T-helper 1 cell (primary cell): Measurements from ENCODE around the gene RHOA.
A peak's percentile ranks its signal among the peaks of the same experiment; 100 is the strongest.

Experiments used
- DNase-seq, 5 donors: peaks; one replicate each; pipeline ENCODE4 v3.0.0-alpha.2; 2012 to 2020
- total RNA-seq, 4 donors: gene quantifications; one replicate each; lab custom pipeline; 2026; lab: John Stamatoyannopoulos, UW

The RHOA gene
- 126 to 177 (median 143) reads per million in 4 donors for total RNA-seq

DNA sequence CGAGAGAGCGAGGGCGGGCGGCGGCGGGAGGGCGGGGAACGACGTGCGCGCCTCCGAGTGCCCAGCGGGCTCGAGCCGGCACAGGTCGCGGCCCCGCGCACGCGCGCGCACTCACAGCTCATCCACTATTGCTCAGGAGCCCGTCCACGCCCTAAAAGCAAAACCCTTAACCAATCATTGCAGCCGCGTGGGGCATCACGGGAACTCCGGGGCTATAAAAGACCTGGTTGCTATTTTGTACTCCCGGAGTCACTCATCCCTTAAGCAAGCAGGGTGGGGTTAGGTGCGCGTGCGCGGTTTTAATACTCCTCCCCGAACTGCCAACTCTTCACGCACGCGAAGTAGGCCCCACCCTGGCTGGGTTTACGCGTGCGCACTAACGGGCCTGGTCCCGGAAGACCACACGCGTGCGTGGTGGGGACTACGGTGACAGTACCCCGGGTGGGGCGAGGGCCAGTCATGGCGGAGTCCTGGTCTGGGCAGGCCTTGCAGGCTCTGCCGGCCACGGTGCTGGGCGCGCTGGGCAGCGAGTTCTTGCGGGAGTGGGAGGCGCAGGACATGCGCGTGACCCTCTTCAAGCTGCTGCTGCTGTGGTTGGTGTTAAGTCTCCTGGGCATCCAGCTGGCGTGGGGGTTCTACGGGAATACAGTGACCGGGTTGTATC is at the start of gene RHOA, which contains the start of gene TCTA:
Gene RHOA, minus strand, starts transcription at position 9 of the 664 bp plus-strand sequence. CDS start 36,387 bp downstream, outside the sequence.
Gene TCTA, plus strand, starts transcription at position 456 of the 664 bp plus-strand sequence. Its CDS starts 4 bp downstream, at position 460.
- peak; percentile 98 to 100 (median 99) for DNase-seq

DNA sequence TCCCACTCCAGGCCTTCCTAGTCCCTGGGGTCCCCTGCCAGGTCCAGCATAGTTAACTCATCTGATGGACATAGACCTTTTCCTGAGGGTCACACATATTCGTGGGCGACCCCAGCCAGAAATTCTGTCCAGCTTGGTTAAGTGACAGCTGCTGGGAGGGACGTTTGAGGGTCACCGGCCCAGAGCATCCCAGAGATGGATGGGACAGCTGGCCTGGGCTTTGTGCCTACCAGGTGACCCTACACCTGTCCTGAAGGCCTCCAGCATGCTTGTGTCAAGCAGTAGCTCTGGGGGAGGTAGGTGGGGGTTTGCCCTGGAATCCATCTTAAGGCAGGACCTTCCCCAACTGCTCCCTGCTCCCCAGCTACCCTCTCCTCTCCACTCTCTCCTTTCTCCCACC is 49.2 kb upstream of the RHOA start:
- DNase-seq = no peak

DNA sequence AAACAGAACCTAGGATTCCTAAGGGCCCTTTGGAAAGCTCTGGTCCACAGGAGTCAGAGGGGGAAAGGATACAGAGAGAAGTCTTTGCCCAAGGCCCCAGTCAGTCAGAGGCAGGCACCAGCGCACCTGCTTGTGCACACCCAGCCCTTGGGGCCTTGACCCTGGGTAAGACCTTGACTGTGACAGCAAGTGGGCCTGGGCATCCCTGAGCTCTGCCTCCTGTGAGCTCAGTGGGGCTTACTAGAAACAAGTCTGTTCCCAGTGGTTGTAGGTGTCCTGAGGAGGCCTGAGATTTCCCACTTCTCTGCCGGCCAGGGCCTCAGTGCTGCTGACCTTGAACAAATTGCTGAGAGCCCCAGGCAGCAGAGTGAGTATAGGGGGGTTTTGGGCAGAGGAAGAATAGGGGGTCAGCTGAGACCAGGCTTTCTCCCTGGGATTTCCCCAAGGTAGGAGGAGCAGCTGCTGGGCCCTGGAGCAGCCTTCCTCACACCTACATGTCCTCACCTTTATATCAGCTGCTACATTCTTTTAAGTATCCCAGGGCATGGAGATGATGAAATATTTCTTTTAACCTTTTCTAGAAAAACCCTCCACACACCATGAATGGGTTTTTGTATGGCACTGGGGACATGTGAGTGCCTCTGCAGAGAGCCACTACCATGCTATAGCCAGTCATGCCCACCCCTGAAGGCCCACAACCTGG is 48.6 kb upstream of the RHOA start:
- DNase-seq = no peak

DNA sequence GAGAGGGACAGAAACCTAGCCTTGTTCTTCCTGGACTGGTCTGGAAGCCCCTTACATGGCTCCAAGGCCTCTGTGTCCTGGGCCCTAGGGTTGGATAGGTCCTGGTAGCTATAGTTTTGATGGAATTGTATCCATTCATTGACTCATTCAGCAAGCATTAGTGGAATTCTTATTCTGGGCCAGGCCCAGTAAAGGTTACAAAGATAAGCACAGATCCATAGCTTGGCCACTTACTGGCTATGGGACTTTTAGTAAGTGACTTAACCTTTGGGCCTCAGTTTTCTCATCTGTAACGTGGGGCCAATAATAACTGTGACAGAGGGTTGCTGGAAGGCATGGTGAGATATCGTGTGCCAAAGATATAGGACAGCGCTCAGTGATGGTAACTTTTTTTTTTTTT is 44.7 kb upstream of the RHOA start:
- no peak for DNase-seq

DNA sequence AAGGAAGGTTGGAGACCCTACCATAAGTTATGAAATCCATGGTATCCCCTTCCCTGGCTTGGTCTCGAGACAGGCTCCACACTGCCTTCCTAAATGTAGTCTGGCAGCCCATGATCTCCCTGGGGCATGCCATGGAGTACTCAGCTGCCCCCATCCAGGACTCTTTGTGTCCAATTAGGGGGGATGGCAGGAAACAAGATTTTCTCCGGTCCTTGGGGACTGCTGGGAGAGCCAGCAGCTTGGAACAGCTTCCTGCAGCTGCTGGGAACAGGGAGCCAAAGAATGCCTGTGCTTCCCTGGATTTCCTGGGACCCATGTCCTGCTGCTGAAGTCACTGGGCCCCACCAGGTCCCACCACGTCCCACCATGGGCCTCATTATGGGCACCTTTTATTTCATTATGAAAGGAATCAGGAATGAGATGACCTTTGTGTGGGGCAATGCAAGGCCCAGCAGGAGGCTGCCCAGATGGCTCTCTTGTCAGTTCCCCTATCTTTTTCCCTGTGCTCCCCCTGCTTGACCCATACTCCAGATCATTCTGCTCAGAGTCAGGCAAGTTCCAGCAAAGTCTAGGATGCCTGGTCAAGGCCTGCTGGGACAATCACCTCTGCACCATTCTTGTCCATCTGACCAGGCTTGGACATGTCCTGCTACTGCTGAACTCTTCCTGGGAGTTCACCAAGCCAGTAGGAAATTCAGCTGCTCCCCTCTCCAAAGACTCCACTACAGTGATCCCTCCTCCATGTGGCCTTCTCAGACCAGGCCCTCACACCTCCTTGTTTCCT is 43.3 kb upstream of the RHOA start:
- DNase-seq = no peak

DNA sequence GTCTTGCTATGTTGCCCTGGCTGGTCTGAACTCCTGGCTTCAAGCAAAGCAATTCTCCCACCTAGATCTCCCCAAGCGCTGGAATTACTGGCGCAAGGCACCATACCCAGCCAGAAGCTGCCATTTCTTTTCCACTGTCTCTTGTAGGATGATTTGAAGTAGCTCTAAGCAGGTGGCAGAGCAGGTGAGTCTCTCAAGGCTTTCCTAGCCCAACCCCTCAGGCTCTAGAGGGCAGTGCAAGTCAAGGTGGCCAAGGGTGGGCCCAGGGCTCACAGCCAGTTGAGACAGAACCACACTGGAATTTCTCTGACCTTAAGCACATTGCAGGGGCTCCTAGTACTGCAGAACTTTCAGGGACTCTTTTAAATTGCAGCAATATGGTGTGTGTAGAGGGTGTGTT is 42.7 kb upstream of the RHOA start:
- DNase-seq = no peak

DNA sequence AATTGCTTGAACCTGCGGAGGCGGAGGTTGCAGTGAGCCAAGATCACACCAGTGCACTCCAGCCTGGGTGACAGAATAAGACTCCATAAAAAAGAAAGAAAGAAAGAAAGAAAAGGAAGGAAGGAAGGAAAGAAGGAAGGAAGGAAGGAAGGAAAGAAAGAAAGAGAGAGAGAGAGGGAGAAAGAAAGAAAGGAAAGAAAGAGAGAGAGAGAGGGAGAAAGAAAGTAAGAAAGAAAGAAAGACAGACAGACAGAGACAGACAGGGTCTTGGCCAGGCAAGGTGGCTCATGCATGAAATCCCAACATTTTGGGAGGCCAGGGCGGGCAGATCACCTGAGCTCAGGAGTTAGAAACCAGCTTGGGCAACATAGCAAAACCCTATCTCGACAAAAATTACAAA is 41.8 kb upstream of the RHOA start:
- no peak for DNase-seq

DNA sequence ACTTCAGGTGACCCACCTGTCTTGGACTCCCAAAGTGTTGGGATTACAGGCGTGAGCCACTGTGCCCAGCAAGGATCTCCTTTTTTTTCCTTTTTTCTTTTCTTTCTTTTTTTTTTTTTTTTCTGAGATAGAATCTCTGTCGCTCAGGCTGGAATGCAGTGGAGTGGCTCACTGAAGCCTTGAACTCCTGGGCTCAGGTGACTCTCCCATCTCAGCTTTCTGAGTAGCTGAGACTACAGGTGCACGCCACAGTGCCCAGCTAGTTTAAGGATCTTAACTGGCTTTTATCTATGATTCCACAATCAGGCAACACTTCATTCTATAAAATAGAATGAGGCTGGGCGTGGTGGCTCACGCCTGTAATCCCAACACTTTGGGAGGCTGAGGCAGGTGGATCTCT is 33.6 kb upstream of the RHOA start:
- DNase-seq = no peak

DNA sequence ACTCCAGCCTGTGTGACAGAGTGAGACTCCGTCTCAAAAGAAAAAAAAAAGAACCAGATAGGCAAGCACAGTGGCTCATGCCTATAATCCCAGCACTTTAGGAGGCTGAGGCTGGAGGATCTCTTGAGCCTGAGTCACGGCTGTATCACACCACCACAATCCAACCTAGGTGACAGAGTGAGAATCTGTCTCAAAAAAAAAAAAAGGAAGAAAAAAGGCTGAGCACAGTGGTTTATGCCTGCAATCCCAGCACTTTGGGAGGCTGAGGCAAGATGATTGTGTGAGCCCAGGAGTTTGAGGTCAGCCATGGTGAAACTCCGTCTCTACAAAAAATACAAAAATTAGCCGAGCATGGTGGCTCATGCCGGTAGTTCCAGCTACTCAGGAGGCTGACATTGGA is 23.0 kb upstream of the RHOA start:
- no peak for DNase-seq

DNA sequence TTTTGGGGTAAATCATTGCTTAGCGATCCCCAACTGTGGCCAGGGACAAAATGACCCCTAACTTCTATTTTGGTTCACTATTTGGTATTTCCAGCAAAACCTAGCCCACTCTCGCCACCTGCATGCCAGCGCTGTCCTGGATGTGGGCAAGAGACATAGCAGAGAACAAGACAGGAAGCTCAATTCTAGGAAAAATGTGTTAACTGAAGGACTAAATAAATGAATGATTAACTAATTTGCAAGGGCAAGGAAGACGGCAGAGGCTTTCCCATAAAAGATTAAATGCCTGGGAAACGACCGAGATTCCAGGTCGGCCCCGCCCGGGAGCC is 16.9 kb upstream of the RHOA start:
- DNase-seq = no peak

DNA sequence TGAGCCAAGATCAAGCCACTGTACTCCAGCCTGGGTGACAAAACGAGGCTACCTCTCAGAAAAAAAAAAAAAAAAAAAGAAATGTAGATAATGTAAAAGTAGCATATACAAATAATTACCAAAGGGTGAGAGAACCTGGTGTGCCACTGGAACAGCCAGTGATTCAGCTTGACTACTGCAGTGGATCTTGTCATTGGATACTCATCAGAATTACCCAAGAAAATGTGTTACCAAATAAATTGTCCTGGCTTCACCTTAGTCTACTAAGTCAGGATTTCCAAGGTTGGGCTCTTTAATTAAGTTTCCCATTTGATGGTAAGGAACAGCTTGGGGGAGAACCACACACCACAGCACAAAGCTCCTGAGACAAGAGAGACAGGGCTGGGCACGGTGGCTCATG is 15.8 kb upstream of the RHOA start:
- no peak for DNase-seq

DNA sequence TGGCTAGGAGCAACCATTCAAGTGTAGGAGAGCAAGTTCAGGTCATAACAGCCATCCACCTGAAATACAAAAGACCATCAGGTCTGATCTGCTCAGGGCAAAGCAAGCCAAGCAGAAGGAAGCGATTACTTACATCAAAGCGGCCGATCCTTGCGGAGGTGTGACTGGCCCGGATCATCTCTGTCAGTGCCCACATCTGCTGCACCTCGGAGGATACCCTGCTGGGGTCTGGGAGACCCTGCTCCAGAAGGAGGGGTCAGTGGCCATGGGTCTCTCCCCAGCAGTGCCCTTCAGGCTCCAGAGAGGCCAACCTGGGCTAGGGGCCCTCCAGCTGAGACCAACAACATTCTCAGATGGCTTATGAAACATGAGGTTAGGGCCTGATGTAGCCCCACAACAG is 13.0 kb upstream of the RHOA start:
- no peak for DNase-seq

DNA sequence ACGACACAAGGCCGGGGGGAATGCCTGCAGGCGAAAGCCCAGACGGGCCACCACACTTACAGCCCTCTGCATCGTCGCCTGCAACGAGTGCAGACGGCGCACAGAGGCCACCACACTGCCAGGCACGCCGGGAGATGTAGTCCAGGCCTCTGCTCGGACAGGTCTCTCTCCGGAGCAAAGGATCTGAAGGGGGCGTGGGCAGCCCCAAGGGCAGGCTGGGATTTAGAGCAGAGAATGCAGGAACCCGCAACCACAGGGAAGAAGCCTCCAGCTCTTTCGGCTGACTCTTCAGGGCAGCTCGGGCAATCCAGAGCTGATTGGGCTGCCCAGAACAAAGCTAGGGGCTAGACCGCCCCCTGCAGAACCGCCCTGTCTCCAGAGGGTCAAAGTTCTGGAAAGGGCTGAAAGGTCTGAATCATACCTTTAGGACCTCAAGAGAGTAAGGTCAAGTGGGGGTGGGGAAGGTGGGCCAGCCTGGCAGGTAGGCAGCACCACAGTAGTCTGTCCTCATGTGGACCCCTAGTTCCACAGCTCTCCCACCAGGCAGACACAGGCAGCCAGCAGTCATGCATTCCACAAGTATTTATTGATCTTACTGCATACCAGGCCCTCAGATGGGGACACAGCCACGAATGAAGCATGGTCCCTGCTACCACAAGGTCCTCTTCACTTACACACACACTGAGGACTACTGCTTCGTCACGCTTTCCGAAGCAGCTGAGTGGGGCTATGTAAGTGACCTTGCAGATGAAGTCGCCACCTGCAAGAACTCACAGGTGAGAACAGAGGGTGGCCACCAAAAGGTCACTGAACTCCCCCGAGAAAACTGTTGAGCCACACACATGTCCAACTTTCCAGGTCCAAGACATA is 10.8 kb upstream of the RHOA start, which contains the start of gene AMT:
Gene AMT, minus strand, starts transcription at position 95 of the 870 bp plus-strand sequence. Its CDS starts 23 bp downstream, at position 72.
- DNase-seq = no peak

DNA sequence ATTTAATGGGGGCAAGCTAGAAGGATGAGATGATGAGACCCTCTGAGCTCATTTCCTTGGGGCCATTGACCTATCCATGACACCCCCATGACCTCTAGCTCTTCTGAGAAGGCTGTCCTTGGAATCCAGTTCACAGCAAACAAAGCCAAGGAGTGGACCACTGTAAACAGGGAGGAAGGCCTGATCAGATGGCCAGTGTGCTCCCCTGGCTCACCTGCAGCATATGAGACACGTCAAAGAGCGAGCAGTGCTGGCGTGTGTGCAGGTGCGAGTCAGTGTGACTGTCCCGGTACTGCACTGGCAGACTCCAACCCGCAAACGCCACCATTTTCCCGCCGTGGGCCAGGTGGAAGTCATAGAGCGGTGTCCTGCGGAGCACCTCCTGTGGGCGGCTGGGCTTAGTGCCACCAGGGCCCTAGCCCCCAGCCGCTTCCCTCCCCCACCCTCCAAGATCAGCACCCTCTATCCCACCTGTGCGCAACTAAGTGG is 10.2 kb upstream of the RHOA start:
- DNase-seq = no peak

DNA sequence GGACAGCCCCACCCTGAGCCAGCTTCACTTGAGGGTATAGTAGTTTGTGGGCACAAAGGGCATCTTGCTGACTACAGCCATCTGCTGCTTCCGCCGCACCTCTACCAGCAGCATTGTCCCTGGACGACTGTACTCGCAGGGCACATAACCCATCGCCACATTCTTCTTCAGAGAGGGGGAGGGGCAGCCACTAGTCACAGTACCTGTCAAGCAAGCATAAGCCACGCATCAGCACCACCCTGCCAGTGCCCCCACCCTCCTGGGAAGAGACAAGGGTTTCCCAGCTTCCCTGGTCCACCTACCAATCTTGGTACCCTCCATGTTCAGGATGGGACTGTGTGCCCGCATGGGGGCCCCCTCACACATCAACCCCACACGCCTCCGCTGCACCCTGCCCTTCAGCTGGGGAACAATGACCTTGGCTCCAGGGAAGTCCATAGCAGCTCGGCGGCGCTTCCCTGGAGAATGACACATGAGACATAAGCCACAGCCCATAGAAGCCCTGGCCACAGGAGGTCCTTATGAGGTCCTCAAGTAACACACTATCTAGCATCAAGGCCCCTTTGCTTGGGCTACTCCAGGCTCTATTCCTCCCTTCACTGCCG is 5.8 kb upstream of the RHOA start:
- no peak for DNase-seq

DNA sequence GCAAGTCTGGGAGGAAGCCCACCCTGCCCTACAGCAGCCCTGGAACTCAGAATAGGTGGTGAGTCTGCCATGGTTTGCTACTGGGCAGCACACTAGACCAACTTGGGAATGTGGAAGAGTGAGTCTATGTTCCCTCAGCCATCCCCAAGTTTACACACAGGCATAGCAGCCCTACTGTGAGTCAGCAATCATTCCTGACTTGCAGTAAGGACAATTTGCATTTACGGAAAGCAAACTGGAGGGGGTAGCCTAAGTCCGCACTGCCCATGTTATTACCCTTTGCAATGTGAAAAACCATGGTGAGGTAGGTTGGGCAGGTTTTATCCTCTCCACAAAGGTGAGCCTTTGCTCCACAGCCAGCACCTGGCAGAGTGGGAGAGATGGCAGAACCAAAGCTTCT is 5.1 kb upstream of the RHOA start:
- DNase-seq = no peak

DNA sequence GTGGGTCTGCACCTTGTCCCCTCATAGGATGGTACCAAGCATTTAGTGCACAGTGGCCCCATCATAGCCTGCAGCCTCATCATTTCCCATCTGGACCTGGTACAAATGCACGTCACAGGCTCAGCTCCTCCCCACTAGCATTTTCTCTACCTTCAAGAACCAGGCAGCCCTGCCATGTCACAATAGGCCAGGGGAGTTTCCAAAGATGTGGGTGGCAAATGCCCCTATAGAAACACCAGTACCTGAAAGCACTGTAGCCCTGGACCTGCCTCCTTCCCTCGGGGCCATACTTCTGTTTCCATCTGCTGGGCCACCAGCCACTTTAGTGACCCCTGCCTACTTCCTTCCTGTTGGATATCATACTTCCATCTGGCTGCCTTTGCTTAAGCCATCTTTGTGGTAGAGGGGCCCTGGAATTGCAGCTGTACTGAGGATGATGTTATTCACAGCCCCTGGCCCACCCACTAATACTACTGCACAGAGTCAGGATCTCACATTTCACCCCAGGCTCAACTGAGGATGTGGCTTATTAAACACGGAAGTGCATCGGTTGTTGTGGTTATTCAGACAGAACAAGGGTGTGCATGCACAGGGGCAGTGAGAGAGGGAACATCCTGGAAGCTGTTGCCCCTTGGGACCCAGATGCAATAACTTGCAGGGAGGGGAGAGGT is 4.3 kb upstream of the RHOA start:
- peak; percentile 49 to 85 (median 65) for DNase-seq

DNA sequence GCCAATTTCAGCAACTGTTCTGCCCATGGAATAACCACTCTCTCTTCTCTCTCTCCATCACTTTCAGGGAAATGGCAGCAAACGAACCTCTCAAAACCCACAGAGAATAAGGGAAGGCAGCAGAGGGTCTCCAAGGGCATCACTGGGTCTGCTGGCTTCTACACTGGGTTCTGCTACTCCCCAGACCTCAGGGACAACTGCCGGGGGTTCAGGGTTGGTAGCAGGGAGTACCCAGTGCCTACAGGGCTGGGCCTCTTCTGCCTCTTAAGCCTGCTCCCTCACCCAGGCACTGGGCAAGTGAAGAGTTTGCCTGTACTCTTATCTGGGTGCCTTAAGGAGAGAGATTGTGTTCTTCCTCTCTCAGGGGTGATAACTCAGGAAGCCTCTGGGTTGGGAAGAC is 3.0 kb upstream of the RHOA start:
- no peak for DNase-seq

DNA sequence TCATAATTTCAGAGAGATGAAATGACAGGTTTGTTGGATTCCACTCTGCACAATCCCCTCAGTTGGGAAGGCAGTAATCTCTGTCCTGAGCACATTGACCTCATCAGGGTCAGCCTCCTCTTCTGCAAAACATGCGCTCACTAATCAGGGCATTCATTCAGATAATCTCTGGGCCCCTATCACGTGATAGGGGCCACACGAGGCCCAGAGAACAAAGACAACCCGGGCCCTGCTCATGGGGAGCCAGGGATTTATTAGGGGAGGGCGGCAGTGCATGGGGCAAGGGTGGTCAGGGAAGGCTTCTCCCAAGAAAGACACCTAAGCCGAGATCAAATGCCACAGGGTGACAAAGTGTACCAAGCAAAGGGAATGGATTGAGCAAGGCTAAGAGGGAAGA is 1.6 kb upstream of the RHOA start:
- no peak for DNase-seq

DNA sequence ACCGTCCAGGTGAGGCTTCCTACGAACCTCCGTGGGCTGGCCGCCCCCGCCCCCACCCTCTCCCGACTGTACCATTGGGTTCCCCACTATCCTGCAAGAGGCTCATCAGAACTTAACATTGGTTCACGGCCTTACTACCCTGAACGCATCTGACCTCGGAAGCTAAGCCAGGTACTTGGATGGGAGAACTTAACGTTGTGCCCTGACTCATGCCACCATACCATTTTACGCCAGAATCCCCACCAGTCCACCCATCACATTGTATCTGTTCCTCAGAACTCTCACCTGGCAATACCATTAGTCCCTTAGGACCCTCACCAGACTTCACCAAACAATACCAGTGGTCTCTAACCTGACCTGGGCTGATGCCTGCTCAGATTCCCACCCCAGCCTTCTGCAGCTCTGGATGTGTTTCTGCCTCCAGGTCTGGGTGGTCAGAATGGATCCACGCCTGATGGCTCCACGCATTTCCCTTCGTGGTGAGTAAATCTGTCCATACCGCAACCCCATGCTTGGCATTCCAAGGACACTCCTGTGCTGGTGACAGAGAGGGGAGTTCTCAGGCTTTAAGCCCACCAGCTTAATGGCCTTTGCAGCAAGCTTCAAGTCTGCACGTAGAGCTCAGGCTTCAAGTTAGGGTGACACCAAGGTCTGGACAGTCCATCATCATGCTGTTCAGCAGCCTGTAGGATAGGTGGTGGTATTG is 1.0 kb upstream of the RHOA start:
- no peak for DNase-seq

DNA sequence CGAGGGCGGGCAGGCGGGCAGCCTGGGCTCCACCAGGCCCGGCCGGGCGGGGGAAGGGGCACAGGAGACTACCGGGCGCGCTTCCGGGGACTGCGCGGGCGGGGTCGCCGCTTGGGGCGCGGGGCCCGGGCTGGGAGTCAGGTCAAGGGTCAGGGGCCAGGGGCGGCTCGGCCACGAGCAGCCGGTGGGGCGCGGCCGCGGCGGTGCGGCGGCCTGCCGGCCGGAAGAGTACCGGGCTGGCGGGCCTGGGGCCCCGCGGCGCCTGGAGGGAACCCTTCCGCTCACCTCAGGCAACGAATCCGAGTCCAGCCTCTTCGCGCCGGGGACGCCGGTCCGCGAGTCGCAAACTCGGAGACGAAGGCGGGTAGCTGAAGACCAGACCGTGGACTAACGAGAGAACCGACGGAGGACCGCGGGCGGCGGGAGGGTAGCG is 225 bp downstream of the RHOA start:
- peak; percentile 33 to 63 (median 39) for DNase-seq
